ENCODE results near the gene SLC28A1. TPM values are rescaled to one million over a fixed set of nuclear protein-coding genes. Genes with fewer than 3 reads are reported as not detected.

Gene SLC28A1
- total and polyA plus RNA-seq, 2 of the 4 experiments (the other 2 are of a cell fraction) = not detected

GRCh38 chr15:84942456-84942855, 58.0 kb downstream of the SLC28A1 start:
- Histone ChIP-seq H3K27ac (ENCODE audit: insufficient read depth, low read length) (no peak overlapping the region), H2AK9ac (replicated peaks; ENCODE audit: low read depth, low read length, poor library complexity) (no peak overlapping the region), H3K36me3 (ENCODE audit: control insufficient read depth, insufficient read depth, low read length) (no peaks in the 10 kb centered on the region), H4K5ac (ENCODE audit: low read depth, low read length) (no peak overlapping the region), H3K4ac (ENCODE audit: low read depth, low read length) (no peak overlapping the region), H4K20me1 (ENCODE audit: insufficient read depth, low read length) (no peaks in the 10 kb centered on the region), H3K23ac (ENCODE audit: low read depth, low read length) (no peak overlapping the region), H3K56ac (ENCODE audit: extremely low read depth, insufficient read depth, low read length) (no peak overlapping the region), H3K18ac (ENCODE audit: low read depth, low read length) (no peak overlapping the region), H3K4me1 (ENCODE audit: control insufficient read depth, insufficient read depth, low read length) (no peaks in the 10 kb centered on the region), H3K79me1 (ENCODE audit: low read depth in 1 of 2, low read length in 2 of 2) (no peaks in the 10 kb centered on the region), H3K27me3 (ENCODE audit: control insufficient read depth, insufficient read depth, low read length) (no peaks in the 10 kb centered on the region; the same call in 1 of the 2 replicates), H2BK5ac (ENCODE audit: low read depth, low read length, poor library complexity, severe bottlenecking) (no peak overlapping the region), H2AFZ (replicated peaks; ENCODE audit: low read length, poor library complexity) (no peak overlapping the region), H2BK120ac (ENCODE audit: low read depth, low read length) (no peak overlapping the region), H3K9me1 (ENCODE audit: insufficient read depth, low read length) (peaks cover 9% of the 10 kb centered on the region; the same call in 1 of the 2 replicates), H2BK15ac (ENCODE audit: low read depth, low read length) (no peak overlapping the region), H3K4me2 (ENCODE audit: low read depth, low read length) (no peak overlapping the region), H4K8ac (ENCODE audit: low read depth in 2 of 2, low read length in 2 of 2) (no peak overlapping the region), H2AK5ac (ENCODE audit: low read depth, low read length) (no peak overlapping the region), H3K9me3 (ENCODE audit: control insufficient read depth, insufficient read depth, low read length) (no peaks in the 10 kb centered on the region), H3K14ac (replicated peaks; ENCODE audit: low read depth, low read length) (no peak overlapping the region), H4K91ac (ENCODE audit: insufficient read depth, low read depth, low read length) (no peak overlapping the region), H2BK20ac (ENCODE audit: low read depth, low read length) (no peak overlapping the region), H3K9ac (ENCODE audit: low read depth, low read length) (no peak overlapping the region), H3K4me3 (ENCODE audit: insufficient read depth, low read depth, low read length) (no peak overlapping the region)
- 80% methylated on average over 1 of the region's 2 CpGs; no CpG with 5 or more reads in 1 of the 2 experiments for WGBS, 2 experiments (ENCODE audit: extremely low coverage in 2 of 2, insufficient read length in 1 of 2)
- DNase-seq = no peak
- no TSS peak for BruUV-seq (replicated peaks)
- ChIA-PET POLR2A (ENCODE audit: unreplicated experiment) (no interaction called here), CTCF (interaction anchor here (0.8 kb wide), 1 partner anchor 14 kb away, joined by 3 read pairs; no protein-coding TSS in a partner anchor)
- intact Hi-C loops (cut with micrococcal nuclease) = no loop called here
- in situ Hi-C loops (cut with MboI; ENCODE audit: low sequenced_read_pairs) = no loop called here
- ATAC-seq (ENCODE audit: low read depth) = no peak
- TF ChIP-seq RAD21 (IDR thresholded peaks at IDR 0.05; ENCODE audit: low read length) (no peak), RCOR1 (IDR thresholded peaks at IDR 0.05; ENCODE audit: insufficient replicate concordance, low read length) (no peak), SMC3 (IDR thresholded peaks at IDR 0.05; ENCODE audit: low read depth, low read length) (no peak), BHLHE40 (IDR thresholded peaks at IDR 0.05; ENCODE audit: low read depth, low read length) (no peak), POLR2A (IDR thresholded peaks at IDR 0.05; ENCODE audit: low read depth, low read length) (no peak), MAZ (IDR thresholded peaks at IDR 0.05; ENCODE audit: borderline replicate concordance, low read depth, low read length) (no peak)
- TF ChIP-seq, protein P1, sequence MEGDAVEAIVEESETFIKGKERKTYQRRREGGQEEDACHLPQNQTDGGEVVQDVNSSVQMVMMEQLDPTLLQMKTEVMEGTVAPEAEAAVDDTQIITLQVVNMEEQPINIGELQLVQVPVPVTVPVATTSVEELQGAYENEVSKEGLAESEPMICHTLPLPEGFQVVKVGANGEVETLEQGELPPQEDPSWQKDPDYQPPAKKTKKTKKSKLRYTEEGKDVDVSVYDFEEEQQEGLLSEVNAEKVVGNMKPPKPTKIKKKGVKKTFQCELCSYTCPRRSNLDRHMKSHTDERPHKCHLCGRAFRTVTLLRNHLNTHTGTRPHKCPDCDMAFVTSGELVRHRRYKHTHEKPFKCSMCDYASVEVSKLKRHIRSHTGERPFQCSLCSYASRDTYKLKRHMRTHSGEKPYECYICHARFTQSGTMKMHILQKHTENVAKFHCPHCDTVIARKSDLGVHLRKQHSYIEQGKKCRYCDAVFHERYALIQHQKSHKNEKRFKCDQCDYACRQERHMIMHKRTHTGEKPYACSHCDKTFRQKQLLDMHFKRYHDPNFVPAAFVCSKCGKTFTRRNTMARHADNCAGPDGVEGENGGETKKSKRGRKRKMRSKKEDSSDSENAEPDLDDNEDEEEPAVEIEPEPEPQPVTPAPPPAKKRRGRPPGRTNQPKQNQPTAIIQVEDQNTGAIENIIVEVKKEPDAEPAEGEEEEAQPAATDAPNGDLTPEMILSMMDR (conservative IDR thresholded peaks at IDR 0.05; ENCODE audit: low read depth, low read length) = no peak
- dilution Hi-C loops (cut with HindIII; ENCODE audit: low sequenced_read_pairs, unreplicated experiment) = no loop called here
